ENCODE data around the gene MAN1C1.
"Not testable (repeated sequence)": the region's sequence is repeated elsewhere in the genome, so short reads cannot be mapped to it uniquely, and the experiment has no call there.

MAN1C1 gene

GRCh38 chr1:25699059-25699458 lies 82.5 kb downstream of the MAN1C1 start:
- not testable (repeated sequence) for H3K36me3 ChIP-seq (ENCODE audit: insufficient read depth, low read length); H3K9ac ChIP-seq (ENCODE audit: low read depth, low read length); H3K9me3 ChIP-seq (replicated peaks; ENCODE audit: low read length); H3K4me2 ChIP-seq (ENCODE audit: low read length); H3K4me3 ChIP-seq (ENCODE audit: low read length)
- H3K4me1 ChIP-seq (ENCODE audit: control insufficient read depth, insufficient read depth, low read length) = peaks cover 28% of the 10 kb centered on the region
- H3K27me3 ChIP-seq (ENCODE audit: control insufficient read depth, insufficient read depth, low read length) = peaks cover 34% of the 10 kb centered on the region

- Histone ChIP-seq H3K4me3 (ENCODE audit: low read length) (no peak overlapping the region), H3K9me3 (replicated peaks; ENCODE audit: low read length) (no peaks in the 10 kb centered on the region), H3K9ac (ENCODE audit: low read depth, low read length) (no peak overlapping the region), H3K4me1 (ENCODE audit: control insufficient read depth, insufficient read depth, low read length) (peaks cover 22% of the 10 kb centered on the region), H3K27me3 (ENCODE audit: control insufficient read depth, insufficient read depth, low read length) (peaks cover 40% of the 10 kb centered on the region), H3K4me2 (ENCODE audit: low read length) (no peak overlapping the region), H3K36me3 (ENCODE audit: insufficient read depth, low read length) (no peaks in the 10 kb centered on the region)
These were observed 83.0 kb downstream of the MAN1C1 start for GRCh38 chr1:25699500-25700143.

GRCh38 chr1:25700144-25700523 lies 83.5 kb downstream of the MAN1C1 start:
- H3K9me3 ChIP-seq (replicated peaks; ENCODE audit: low read length) = no peaks in the 10 kb centered on the region
- no peak overlapping the region for H3K4me2 ChIP-seq (ENCODE audit: low read length)
- no peaks in the 10 kb centered on the region for H3K36me3 ChIP-seq (ENCODE audit: insufficient read depth, low read length)
- H3K9ac ChIP-seq (ENCODE audit: low read depth, low read length) = no peak overlapping the region
- peaks cover 44% of the 10 kb centered on the region for H3K27me3 ChIP-seq (ENCODE audit: control insufficient read depth, insufficient read depth, low read length)
- no peak overlapping the region for H3K4me3 ChIP-seq (ENCODE audit: low read length)
- H3K4me1 ChIP-seq (ENCODE audit: control insufficient read depth, insufficient read depth, low read length) = peaks cover 19% of the 10 kb centered on the region

GRCh38 chr1:25700626-25701025 lies 84.0 kb downstream of the MAN1C1 start:
- Histone ChIP-seq H3K4me2 (ENCODE audit: low read length) (no peak overlapping the region), H3K27me3 (ENCODE audit: control insufficient read depth, insufficient read depth, low read length) (peaks cover 45% of the 10 kb centered on the region), H3K9ac (ENCODE audit: low read depth, low read length) (no peak overlapping the region), H3K4me1 (ENCODE audit: control insufficient read depth, insufficient read depth, low read length) (peaks cover 14% of the 10 kb centered on the region), H3K36me3 (ENCODE audit: insufficient read depth, low read length) (no peaks in the 10 kb centered on the region), H3K9me3 (replicated peaks; ENCODE audit: low read length) (no peaks in the 10 kb centered on the region), H3K4me3 (ENCODE audit: low read length) (no peak overlapping the region)

- Histone ChIP-seq H3K9me3 (replicated peaks; ENCODE audit: low read length) (no peaks in the 10 kb centered on the region), H3K36me3 (ENCODE audit: insufficient read depth, low read length) (no peaks in the 10 kb centered on the region), H3K4me1 (ENCODE audit: control insufficient read depth, insufficient read depth, low read length) (peaks cover 8% of the 10 kb centered on the region), H3K9ac (ENCODE audit: low read depth, low read length) (no peak overlapping the region), H3K4me2 (ENCODE audit: low read length) (no peak overlapping the region), H3K4me3 (ENCODE audit: low read length) (no peak overlapping the region), H3K27me3 (ENCODE audit: control insufficient read depth, insufficient read depth, low read length) (peaks cover 47% of the 10 kb centered on the region)
These were observed 84.6 kb downstream of the MAN1C1 start for GRCh38 chr1:25701030-25701785.

- Histone ChIP-seq H3K4me1 (ENCODE audit: control insufficient read depth, insufficient read depth, low read length) (peaks cover 8% of the 10 kb centered on the region), H3K9me3 (replicated peaks; ENCODE audit: low read length) (no peaks in the 10 kb centered on the region), H3K27me3 (ENCODE audit: control insufficient read depth, insufficient read depth, low read length) (peaks cover 47% of the 10 kb centered on the region), H3K36me3 (ENCODE audit: insufficient read depth, low read length) (no peaks in the 10 kb centered on the region), H3K9ac (ENCODE audit: low read depth, low read length) (no peak overlapping the region), H3K4me2 (ENCODE audit: low read length) (no peak overlapping the region), H3K4me3 (ENCODE audit: low read length) (no peak overlapping the region)
These were observed 85.6 kb downstream of the MAN1C1 start for GRCh38 chr1:25702101-25702775.

GRCh38 chr1:25703041-25703440 lies 86.5 kb downstream of the MAN1C1 start:
- H3K4me3 ChIP-seq (ENCODE audit: low read length) = no peak overlapping the region
- no peak overlapping the region for H3K4me2 ChIP-seq (ENCODE audit: low read length)
- H3K4me1 ChIP-seq (ENCODE audit: control insufficient read depth, insufficient read depth, low read length) = peaks cover 12% of the 10 kb centered on the region
- H3K9ac ChIP-seq (ENCODE audit: low read depth, low read length) = no peak overlapping the region
- no peaks in the 10 kb centered on the region for H3K9me3 ChIP-seq (replicated peaks; ENCODE audit: low read length)
- H3K27me3 ChIP-seq (ENCODE audit: control insufficient read depth, insufficient read depth, low read length) = peaks cover 39% of the 10 kb centered on the region
- no peaks in the 10 kb centered on the region for H3K36me3 ChIP-seq (ENCODE audit: insufficient read depth, low read length)

- Histone ChIP-seq H3K4me3 (ENCODE audit: low read length) (no peak overlapping the region), H3K4me1 (ENCODE audit: control insufficient read depth, insufficient read depth, low read length) (peaks cover 15% of the 10 kb centered on the region), H3K36me3 (ENCODE audit: insufficient read depth, low read length) (no peaks in the 10 kb centered on the region), H3K9me3 (replicated peaks; ENCODE audit: low read length) (no peaks in the 10 kb centered on the region), H3K9ac (ENCODE audit: low read depth, low read length) (no peak overlapping the region), H3K27me3 (ENCODE audit: control insufficient read depth, insufficient read depth, low read length) (peaks cover 36% of the 10 kb centered on the region), H3K4me2 (ENCODE audit: low read length) (no peak overlapping the region)
These were observed 87.2 kb downstream of the MAN1C1 start for GRCh38 chr1:25703671-25704266.

GRCh38 chr1:25704267-25704691 lies 87.7 kb downstream of the MAN1C1 start:
- H3K4me2 ChIP-seq (ENCODE audit: low read length) = no peak overlapping the region
- H3K36me3 ChIP-seq (ENCODE audit: insufficient read depth, low read length) = no peaks in the 10 kb centered on the region
- peaks cover 36% of the 10 kb centered on the region for H3K27me3 ChIP-seq (ENCODE audit: control insufficient read depth, insufficient read depth, low read length)
- H3K9me3 ChIP-seq (replicated peaks; ENCODE audit: low read length) = no peaks in the 10 kb centered on the region
- no peak overlapping the region for H3K4me3 ChIP-seq (ENCODE audit: low read length)
- H3K4me1 ChIP-seq (ENCODE audit: control insufficient read depth, insufficient read depth, low read length) = peaks cover 14% of the 10 kb centered on the region
- no peak overlapping the region for H3K9ac ChIP-seq (ENCODE audit: low read depth, low read length)

- Histone ChIP-seq H3K9ac (ENCODE audit: low read depth, low read length) (no peak overlapping the region), H3K9me3 (replicated peaks; ENCODE audit: low read length) (no peaks in the 10 kb centered on the region), H3K27me3 (ENCODE audit: control insufficient read depth, insufficient read depth, low read length) (peaks cover 30% of the 10 kb centered on the region), H3K36me3 (ENCODE audit: insufficient read depth, low read length) (no peaks in the 10 kb centered on the region), H3K4me3 (ENCODE audit: low read length) (no peak overlapping the region), H3K4me1 (ENCODE audit: control insufficient read depth, insufficient read depth, low read length) (peaks cover 7% of the 10 kb centered on the region), H3K4me2 (ENCODE audit: low read length) (no peak overlapping the region)
These were observed 89.1 kb downstream of the MAN1C1 start for GRCh38 chr1:25705699-25706098.
